HG03175 (cell line): Measurements from ENCODE around the gene ULK2.

ENCODE experiments used
- ATAC-seq: cut with Tn5 transposase; IDR thresholded peaks from one replicate; pipeline ENCODE4 v1.9.1; 2021; ENCODE audit warnings: mild to moderate bottlenecking, moderate library complexity; ENCODE audit not compliant: unreplicated experiment

The ULK2 gene

GRCh38 chr17:19731626-19732025 is 136.1 kb downstream of the ULK2 start:
- ATAC-seq: no peak

DNA sequence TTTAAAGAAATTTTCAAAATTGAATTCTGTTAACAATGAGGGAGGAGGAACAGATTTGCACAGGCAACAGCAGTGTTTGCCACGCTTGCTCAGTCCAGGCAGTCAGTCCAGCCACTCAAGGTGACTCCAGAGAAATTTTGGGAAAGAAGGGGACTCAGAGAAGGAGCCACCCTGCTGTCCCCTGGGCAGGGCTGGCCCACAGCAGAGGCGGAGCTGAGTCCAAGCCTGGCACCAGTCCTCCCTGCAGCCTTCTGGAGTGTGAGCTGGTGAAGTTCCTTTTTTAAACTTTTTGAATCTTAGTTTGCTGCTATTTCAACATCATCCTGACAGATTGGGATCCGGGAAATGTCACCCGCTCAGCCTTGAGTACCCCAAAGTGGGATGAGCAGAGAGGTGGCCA is 136.9 kb downstream of the ULK2 start:
- ATAC-seq: no peak

DNA sequence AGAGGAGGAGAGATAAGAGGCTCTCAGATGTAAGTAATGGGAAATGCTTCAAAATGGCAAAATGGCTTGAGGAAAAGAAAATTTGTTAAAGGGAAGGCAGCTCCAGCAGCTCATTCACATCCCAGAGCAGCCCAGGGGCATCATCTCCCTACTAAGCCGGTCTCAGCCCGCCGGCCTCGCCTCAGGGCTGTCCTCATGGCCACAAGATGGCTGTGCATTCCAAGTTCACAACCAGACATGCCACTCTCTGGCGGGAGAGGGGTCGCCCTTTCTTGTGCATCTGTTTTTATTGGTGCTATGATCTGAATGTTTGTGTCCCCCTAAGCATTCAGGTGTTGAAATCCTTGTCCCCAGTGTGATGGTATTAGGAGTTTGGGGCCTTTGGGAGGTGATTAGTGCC is 137.8 kb downstream of the ULK2 start:
- no peak for ATAC-seq

DNA sequence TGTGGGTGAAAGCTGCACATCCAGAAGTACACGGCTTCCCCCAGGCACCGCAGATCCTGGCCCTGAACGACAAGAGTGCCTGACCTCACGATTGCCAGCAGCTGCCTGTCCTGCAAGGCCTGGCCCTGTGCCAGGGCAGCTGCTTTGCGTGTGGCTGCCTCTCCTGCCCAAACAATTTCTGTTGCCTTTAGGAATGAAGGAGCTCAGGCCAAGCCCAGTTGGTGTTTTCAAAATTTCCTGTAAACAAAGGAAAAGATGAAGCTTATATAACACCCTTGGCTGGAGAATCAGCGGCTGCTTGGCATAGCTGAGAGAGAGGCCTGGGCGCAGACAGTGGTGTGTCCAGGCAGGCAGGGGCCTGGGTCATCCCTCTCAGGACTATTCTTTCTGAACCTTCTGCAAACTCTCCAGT is 139.6 kb downstream of the ULK2 start:
- no peak for ATAC-seq

DNA sequence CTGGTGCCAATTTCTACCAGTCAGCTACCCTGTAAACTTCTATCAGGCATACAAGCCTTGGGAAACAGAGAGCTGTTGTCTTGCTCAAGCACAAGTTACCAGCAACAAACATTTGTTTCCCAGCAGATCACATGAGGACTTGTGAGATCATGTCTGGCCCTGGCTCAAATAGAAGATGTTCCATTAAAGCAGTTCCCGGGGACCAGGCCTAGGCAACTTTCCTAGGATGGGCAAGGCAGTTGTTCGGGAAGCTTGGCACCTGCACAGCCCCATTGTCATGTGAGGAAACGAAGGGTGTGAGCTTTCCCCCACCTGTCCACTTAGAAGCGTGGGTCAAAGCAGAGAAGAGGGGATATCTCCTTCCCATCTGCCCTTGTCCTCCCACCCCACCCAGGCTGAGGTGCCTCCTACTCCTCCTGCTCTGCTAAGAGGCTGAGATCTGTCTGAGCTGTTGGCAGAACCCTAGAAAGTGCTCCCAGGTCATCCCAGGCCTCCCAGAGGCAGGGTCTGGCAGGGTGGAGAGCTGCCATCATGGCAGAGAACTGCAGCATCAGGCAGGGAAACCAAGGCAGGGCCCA is 140.1 kb downstream of the ULK2 start:
- no peak for ATAC-seq

DNA sequence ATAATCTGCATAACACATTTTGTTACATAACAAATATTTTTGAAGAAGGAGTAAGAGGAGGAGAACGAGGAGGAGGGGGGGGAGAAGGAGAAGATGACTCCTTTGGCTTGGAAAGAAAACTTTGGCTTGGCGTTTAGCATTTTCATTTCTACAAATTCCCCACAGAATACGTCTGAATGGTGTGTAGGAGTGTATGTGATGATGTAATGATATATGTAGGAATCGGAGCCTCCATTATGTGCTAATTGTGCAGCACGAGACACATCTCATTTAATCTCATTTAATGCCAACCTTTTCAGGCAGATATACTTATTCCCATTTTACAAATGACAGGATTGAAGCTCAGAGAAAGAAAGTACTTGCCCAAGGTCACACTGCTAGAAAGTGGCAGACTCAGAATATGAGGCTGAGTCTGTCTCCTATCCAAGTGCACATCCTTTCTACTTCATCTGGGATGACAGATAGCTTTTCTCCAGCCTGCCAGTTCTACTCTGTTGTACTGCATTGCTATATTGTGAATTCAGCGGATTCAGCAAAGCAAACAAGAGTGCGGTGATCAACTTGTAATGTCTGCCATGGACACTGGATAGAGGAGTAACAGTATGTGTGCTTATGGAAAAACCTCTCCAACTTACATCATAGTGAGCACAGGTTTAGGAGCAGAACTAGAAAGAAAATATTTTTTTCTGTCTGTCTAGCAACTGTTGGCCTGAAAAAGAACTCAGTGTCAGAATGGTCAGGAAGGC is 140.9 kb downstream of the ULK2 start:
- ATAC-seq: no peak

- no peak for ATAC-seq
These were observed 142.2 kb downstream of the ULK2 start for GRCh38 chr17:19725486-19725885.

- ATAC-seq: no peak
These were observed 143.0 kb downstream of the ULK2 start for GRCh38 chr17:19724501-19725420.

DNA sequence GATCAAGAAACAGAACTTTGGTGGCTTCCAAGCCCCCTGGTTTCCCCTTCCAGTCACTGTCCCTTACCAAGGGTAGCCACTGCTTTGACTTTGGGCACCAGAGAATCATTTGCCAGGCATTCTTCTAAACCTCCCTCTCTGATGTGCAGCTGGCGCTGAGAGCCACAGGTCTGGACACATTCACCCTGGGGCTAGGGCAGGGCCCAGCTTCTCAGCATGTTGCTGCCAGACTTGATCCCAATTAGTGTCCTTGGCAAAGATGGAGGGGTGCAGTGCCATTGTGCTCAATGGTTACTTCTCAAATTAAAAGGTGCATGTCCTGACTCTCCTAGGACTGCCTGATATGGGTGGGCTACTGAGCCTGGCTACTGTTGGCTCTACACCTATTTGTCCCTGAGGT is 143.8 kb downstream of the ULK2 start:
- no peak for ATAC-seq
